HepG2 (cell line): Measurements from ENCODE around the gene PHRF1. TPM values are rescaled to one million over a fixed set of nuclear protein-coding genes. Genes with fewer than 3 reads are reported as not detected.
A peak's percentile ranks its signal among the peaks of the same experiment; 100 is the strongest.

Experiments used
- ATAC-seq: fragments of 200-7000 bp; cut with Tn5 transposase; 3 replicates; pipeline ENCODE4 v1.9.1; 2020; ENCODE audit warnings: mild to moderate bottlenecking, moderate library complexity
- BruUV-seq: library from RNA; stranded (reverse); fragments of 400-500 nt; replicated peaks from 2 replicates; lab custom pipeline; 2021; lab: Mats Ljungman, UMichigan
- CTCF ChIA-PET: fragments of 300-600 bp; formaldehyde crosslinking; extraction: SDS; loops from one replicate; lab custom pipeline; 2021; ENCODE audit warnings: low total read pairs, inconsistent platforms, low intra/inter-chr PET ratio; lab: Yijun Ruan, JAX
- POLR2A ChIA-PET: fragments of 350-600 bp; sonication (Branson Sonifier 250); formaldehyde crosslinking; loops from one replicate; lab custom pipeline; 2020; ENCODE audit warnings: antibody characterized with exemption, inconsistent platforms; lab: Yijun Ruan, JAX
- DNase-seq: peaks from one replicate; pipeline ENCODE4 v3.0.0-alpha.2; 2015; ENCODE audit warnings: low spot score
- FAIRE-seq: peaks from 3 replicates; lab custom pipeline; 2011; peaks lifted over from hg19 to GRCh38; lab: Jason Lieb, UNC
- H2AFZ ChIP-seq: one replicate; pipeline ENCODE4 v1.6.1; 2011; ENCODE audit warnings: low read length, inconsistent platforms
- H3K27ac ChIP-seq: fragments of 300-600 bp; 3 replicates; pipeline ENCODE4 v1.8.0; 2011; ENCODE audit warnings: mixed run types, mild to moderate bottlenecking, mixed read lengths, low read length, inconsistent platforms; ENCODE audit not compliant: insufficient read depth; ENCODE audit errors: extremely low read length
- H3K27me3 ChIP-seq, 2 experiments: fragments of 200-600 bp in 1 of 2; 2 replicates in 1 of 2; 3 replicates in 1 of 2; pipeline versions ENCODE4 v1.6.0 to v1.8.0; 2011; ENCODE audit warnings: low read length in 2 of 2, mild to moderate bottlenecking in 2 of 2, moderate library complexity in 2 of 2, inconsistent platforms in 1 of 2; ENCODE audit not compliant: insufficient read depth in 2 of 2, control insufficient read depth in 1 of 2
- H3K36me3 ChIP-seq, 2 experiments: fragments of 200-600 bp in 1 of 2; replicated peaks in 1 of 2; 2 replicates in 1 of 2; 3 replicates in 1 of 2; pipeline versions ENCODE4 v1.5.1 to v1.8.0; 2011; ENCODE audit warnings: low read length in 2 of 2, inconsistent platforms in 1 of 2; ENCODE audit not compliant: insufficient read depth in 2 of 2, control insufficient read depth in 1 of 2
- H3K4me1 ChIP-seq: 2 replicates; pipeline ENCODE4 v1.5.1; 2012; ENCODE audit warnings: low read length, inconsistent platforms; ENCODE audit not compliant: insufficient read depth
- H3K4me2 ChIP-seq: 2 replicates; pipeline ENCODE4 v1.6.0; 2011; ENCODE audit warnings: low read depth, low read length, inconsistent platforms
- H3K4me3 ChIP-seq, 3 experiments: fragments of 200-600 bp in 1 of 3; sonication (generic), shearing (Covaris generic) in 1 of 3; replicated peaks in 1 of 3; 2 replicates each; pipeline ENCODE4 v1.5.1; 2011 to 2016; ENCODE audit warnings: low read length in 3 of 3, inconsistent platforms in 2 of 3, low read depth in 2 of 3, mild to moderate bottlenecking in 2 of 3, control low read depth in 1 of 3, mixed read lengths in 1 of 3; ENCODE audit not compliant: insufficient read depth in 1 of 3
- H3K79me2 ChIP-seq: one replicate; pipeline ENCODE4 v1.6.1; 2011; ENCODE audit warnings: low read length, inconsistent platforms; ENCODE audit not compliant: insufficient read depth
- H3K9ac ChIP-seq: 2 replicates; pipeline ENCODE4 v1.6.0; 2011; ENCODE audit warnings: mild to moderate bottlenecking, low read depth, low read length, inconsistent platforms; ENCODE audit not compliant: insufficient read depth
- H3K9me3 ChIP-seq: 2 replicates; pipeline ENCODE4 v1.5.1; 2012; ENCODE audit warnings: mild to moderate bottlenecking, low read length
- H4K20me1 ChIP-seq: 2 replicates; pipeline ENCODE4 v1.6.0; 2011; ENCODE audit warnings: inconsistent platforms, mild to moderate bottlenecking, low read length, moderate library complexity; ENCODE audit not compliant: insufficient read depth
- ATF7 ChIP-seq, 2 experiments: fragments of 450-650 bp in 1 of 2; sonication (generic) in 1 of 2; formaldehyde crosslinking in 1 of 2; IDR thresholded peaks; 2 replicates each; pipeline versions ENCODE4 v1.4.0 to v1.6.1; 2016 to 2020; ENCODE audit warnings: antibody characterized with exemption in 1 of 2, mild to moderate bottlenecking in 1 of 2, missing genetic modification reagents in 1 of 2
- CREB1 ChIP-seq, 2 experiments: fragments of 450-650 bp in 1 of 2; IDR thresholded peaks; 2 replicates each; pipeline ENCODE4 v1.6.1; 2016 to 2017; ENCODE audit warnings: control low read depth in 1 of 2, mild to moderate bottlenecking in 1 of 2, missing compliant biosample characterization in 1 of 2, missing genetic modification characterization in 1 of 2
- KDM2A ChIP-seq: sonication (generic); formaldehyde crosslinking; IDR thresholded peaks from 2 replicates; pipeline ENCODE4 v1.4.0; 2020; ENCODE audit warnings: low read depth, missing genetic modification reagents, borderline replicate concordance
- POLR2G ChIP-seq: fragments of 200-400 bp; formaldehyde crosslinking; IDR thresholded peaks from 2 replicates; pipeline ENCODE4 v1.6.1; 2018; ENCODE audit warnings: mild to moderate bottlenecking, low read depth, low read length, moderate library complexity
- SMAD3 ChIP-seq: sonication (generic); formaldehyde crosslinking; IDR thresholded peaks from 2 replicates; pipeline ENCODE4 v1.4.0; 2020; ENCODE audit warnings: missing genetic modification reagents
- ZNF232 ChIP-seq: sonication (generic); formaldehyde crosslinking; IDR thresholded peaks from 2 replicates; pipeline ENCODE4 v1.4.0; 2020; ENCODE audit warnings: missing genetic modification reagents, borderline replicate concordance
- ZNF235 ChIP-seq: sonication (generic); formaldehyde crosslinking; IDR thresholded peaks from 2 replicates; pipeline ENCODE4 v1.8.1; 2023; ENCODE audit warnings: mild to moderate bottlenecking, missing genetic modification reagents, borderline replicate concordance
- ZNF280B ChIP-seq: sonication (generic); formaldehyde crosslinking; IDR thresholded peaks from 2 replicates; pipeline ENCODE4 v1.5.0; 2020; ENCODE audit warnings: missing genetic modification reagents, mild to moderate bottlenecking, borderline replicate concordance
- WGBS: methylation state at CpG from one replicate; pipeline ENCODE4 v1.1.6; 2017; ENCODE audit warnings: low lambda C conversion rate; 5-methylcytosine and 5-hydroxymethylcytosine counted together
- in situ Hi-C: cut with HindIII; loops from 2 replicates; pipeline ENCODE4 v1.10.0; 2017; ENCODE audit warnings: low pct_unique_long_range_greater_than_20kb; ENCODE audit not compliant: extremely low pct_ligation_motif_present
- intact Hi-C: fragments of 100-400 bp; cut with micrococcal nuclease; formaldehyde crosslinking; loops from one replicate; pipeline ENCODE4 v1.10.0; 2022; ENCODE audit not compliant: unreplicated experiment
- polyA plus RNA-seq, 8 experiments: library from polyadenylated mRNA; depleted of rRNA in 3 of 8; stranded (reverse) in 7 of 8; unstranded in 1 of 8; fragments of >200 nt; fragmentation: Illumina TruSeq in 4 of 8; extraction: Trizol in 4 of 8; gene quantifications; 2 replicates each; pipeline versions ENCODE4 v1.2.1 to v1.2.3, GENCODE V29; 2011 to 2016; ENCODE audit warnings: low read depth in 4 of 8, missing spikeins in 1 of 8, mixed read lengths in 1 of 8; ENCODE audit not compliant: insufficient read depth in 1 of 8
- total RNA-seq, 5 experiments: library from RNA; depleted of rRNA; stranded (reverse); fragments of >200 nt; fragmentation: Illumina TruSeq; extraction: Trizol; gene quantifications; 2 replicates each; pipeline ENCODE4 v1.2.3, GENCODE V29; 2016; ENCODE audit warnings: low read depth in 1 of 5
- TF ChIP-seq, protein P1 (sequence below): fragments of 450-650 bp; IDR thresholded peaks from 2 replicates; pipeline ENCODE4 v1.6.1; 2016

PHRF1 gene
- total and polyA plus RNA-seq, 2 of the 13 experiments (the other 11 are each of a cell fraction or from before 2014, with no cell fraction given) = 8.2 to 16.7 TPM

DNA sequence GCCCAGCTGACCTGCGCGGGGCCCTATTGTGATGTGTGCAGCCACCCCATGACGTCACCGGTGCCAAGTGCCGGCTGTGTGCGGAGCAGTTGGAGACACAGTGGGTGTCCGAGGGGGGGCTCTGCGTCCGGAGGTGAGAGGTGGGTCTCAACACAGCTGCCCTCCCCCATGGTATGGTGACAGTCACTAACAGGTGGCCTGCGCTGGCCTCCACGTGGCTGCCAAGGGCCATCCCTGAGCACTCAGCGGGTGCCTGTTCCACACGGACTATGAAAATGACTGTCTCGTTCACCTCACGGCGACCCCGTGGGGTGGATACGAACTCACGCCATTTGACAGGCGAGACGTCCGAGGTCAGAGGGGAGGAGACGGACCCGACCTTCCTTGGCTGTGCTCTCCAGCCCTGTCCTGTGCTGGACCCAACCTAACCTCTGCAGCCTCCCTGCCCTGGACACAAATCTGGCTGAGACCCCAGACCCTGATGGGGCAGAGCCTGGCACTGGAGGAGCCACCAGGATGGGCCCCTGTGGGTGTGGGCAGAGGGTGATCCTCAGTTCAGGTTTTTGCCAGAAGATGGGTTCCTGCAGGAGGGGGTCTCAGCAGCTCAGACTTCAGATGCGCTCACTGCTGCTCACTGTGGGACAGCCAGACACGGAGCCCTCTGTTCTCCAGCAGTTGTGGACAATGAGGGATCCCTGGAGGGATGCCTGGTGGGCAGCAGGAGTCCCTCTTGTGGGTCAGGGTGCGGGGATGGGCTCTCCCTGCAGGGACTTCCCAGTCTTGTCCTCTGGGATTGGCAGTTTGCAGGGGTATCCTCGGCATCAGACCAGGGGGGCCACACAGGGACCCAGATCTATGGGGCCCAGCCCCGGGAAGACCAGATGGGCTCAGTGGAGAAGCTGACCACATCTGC is 47.2 kb upstream of the PHRF1 start:
- Histone ChIP-seq H3K9me3 (no peaks in the 10 kb centered on the region), H2AFZ (no peak overlapping the region), H3K27me3 (0 out of 5 replicates have a peak, but pooled peaks cover 0 to 1% of the 10 kb centered on the region in 2 experiments), H3K79me2 (no peaks in the 10 kb centered on the region), H3K36me3 (peaks cover 10 to 19% of the 10 kb centered on the region in 2 experiments; a peak in 4 of 5 replicates), H3K4me2 (no peak overlapping the region), H3K9ac (no peak overlapping the region), H3K4me3 (no peak overlapping the region), H4K20me1 (no peaks in the 10 kb centered on the region; the same call in 1 of the 2 replicates), H3K4me1 (peaks cover 16% of the 10 kb centered on the region), H3K27ac (no peak overlapping the region)
- FAIRE-seq = no peak
- intact Hi-C loops (no loop called here), in situ Hi-C loops (no loop called here)
- ChIA-PET POLR2A (no interaction called here), CTCF (no interaction called here)
- no peak for DNase-seq
- peak; percentile 17 for ATAC-seq
- TF ChIP-seq CREB1 (IDR thresholded peaks at IDR 0.05) (peak; percentile 90), CREB1 (CRISPR knock-in tag; IDR thresholded peaks at IDR 0.05) (no peak), ZNF235 (no peak), ZNF232 (no peak), ZNF280B (CRISPR knock-in tag) (0 out of 2 replicates have a peak, but pooled peaks have one; percentile 14), POLR2G (0 out of 2 replicates have a peak, but pooled peaks have one; percentile 11), KDM2A (CRISPR knock-in tag) (peak; percentile 15; the same call in 1 of the 2 replicates), ATF7 (IDR thresholded peaks at IDR 0.05) (peak; percentile 85), ATF7 (CRISPR knock-in tag; IDR thresholded peaks at IDR 0.05) (no peak), SMAD3 (CRISPR knock-in tag) (no peak)
- TF ChIP-seq, protein P1, sequence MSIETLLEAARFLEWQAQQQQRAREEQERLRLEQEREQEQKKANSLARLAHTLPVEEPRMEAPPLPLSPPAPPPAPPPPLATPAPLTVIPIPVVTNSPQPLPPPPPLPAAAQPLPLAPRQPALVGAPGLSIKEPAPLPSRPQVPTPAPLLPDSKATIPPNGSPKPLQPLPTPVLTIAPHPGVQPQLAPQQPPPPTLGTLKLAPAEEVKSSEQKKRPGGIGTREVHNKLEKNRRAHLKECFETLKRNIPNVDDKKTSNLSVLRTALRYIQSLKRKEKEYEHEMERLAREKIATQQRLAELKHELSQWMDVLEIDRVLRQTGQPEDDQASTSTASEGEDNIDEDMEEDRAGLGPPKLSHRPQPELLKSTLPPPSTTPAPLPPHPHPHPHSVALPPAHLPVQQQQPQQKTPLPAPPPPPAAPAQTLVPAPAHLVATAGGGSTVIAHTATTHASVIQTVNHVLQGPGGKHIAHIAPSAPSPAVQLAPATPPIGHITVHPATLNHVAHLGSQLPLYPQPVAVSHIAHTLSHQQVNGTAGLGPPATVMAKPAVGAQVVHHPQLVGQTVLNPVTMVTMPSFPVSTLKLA = peak; percentile 87
- WGBS = 64% methylated on average over 5 of the region's 29 CpGs
- BruUV-seq = no TSS peak
